Omental fat pad (tissue), 4 donors: ENCODE results near the gene SSBP3. TPM values are rescaled to one million over a fixed set of nuclear protein-coding genes. Genes with fewer than 3 reads are reported as not detected.
"Not testable (repeated sequence)": the region's sequence is repeated elsewhere in the genome, so short reads cannot be mapped to it uniquely, and the experiment has no call there.

Experiments
- ATAC-seq: fragments of 150-250 bp; one replicate; pipeline ENCODE4 v1.9.1; 2016; ENCODE audit warnings: mild to moderate bottlenecking, moderate library complexity; ENCODE audit not compliant: low FRiP score
- DNase-seq: peaks from one replicate; pipeline ENCODE4 v3.0.0-alpha.2; 2019; ENCODE audit warnings: low spot score
- CTCF ChIP-seq, 3 donors: fragments of 450-650 bp; IDR thresholded peaks; one replicate each; pipeline ENCODE4 v1.5.1; 2016 to 2017; ENCODE audit warnings: antibody characterized with exemption in 3 of 3, mild to moderate bottlenecking in 3 of 3, moderate library complexity in 2 of 3
- total RNA-seq, 4 donors: library from RNA; depleted of rRNA; stranded (reverse); fragments of >200 nt; gene quantifications; one replicate each; pipeline ENCODE4 v1.1.0, GENCODE V29; 2016

The SSBP3 gene
- 10 to 100 TPM; 21.0 to 32.6 (median 22.9) TPM for total RNA-seq

DNA sequence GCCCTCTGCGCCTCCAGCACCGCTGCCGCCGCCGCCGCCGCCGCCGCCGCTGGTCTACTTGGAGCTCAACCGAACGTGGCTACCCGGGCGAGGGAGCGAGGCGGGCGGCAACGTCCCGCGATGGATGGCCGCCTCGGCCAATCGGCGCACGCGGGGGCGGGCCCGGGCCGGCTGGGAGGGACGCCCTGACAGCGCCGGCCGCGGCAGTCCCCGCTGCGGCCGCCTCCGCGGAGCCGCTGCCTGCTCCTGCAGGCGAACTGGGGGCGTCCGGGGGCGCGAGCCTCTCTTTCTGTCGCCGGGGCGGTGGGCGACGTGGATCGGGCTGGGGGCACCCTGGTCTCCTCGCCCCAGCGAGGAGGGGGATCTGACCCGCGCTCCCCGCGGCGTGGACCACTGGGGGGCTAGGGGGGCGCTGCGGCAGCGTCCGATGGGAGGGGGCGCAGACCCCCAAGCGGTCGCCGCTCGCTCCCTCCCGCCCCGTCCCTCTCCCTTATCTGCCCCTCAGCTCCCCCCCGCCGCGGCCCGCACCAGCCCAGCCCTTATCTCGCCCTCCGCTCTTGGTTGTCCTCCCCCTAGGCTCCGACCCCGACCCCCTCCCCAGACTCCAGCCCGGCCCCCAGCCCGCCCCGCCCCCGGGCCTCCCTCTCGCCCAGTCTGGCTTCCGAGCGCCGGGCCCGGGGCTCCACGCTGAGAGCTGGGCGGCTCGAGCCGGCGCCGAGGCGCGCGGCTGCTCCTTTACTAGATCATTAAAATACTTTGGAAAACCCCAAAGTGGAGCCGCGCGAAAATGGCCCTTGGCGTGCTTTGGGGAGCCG lies at the start of gene SSBP3:
TSS of gene SSBP3 (minus strand) at position 56 of the 815 bp plus-strand sequence.
- TF ChIP-seq CTCF (IDR thresholded peaks at IDR 0.05): no peak
- ATAC-seq: peak; percentile 90

DNA sequence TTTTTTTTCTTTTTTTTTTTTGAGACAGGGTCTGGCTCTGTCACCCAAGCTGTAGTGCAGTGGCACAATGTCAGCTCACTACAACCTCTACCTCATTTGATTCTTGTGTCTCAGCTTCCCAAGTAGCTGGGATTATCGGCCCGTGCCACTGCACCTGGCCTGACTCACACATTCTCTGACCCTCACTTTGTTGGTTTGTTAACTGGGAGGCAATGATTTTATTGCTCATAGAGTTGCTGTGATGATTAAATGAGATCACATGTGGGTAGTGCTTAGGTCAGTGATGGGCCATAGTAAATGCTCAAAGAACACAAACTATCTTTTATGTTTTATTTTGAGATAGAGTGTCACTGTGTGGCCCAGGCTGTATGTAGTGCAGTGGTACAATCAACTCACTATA lies 47.3 kb upstream of the SSBP3 start:
- no peak for DNase-seq
- TF ChIP-seq CTCF (IDR thresholded peaks at IDR 0.05): no peak
- ATAC-seq: no peak

More for the DNA sequence above, at the start of gene SSBP3:
- DNase-seq: peak; percentile 66

DNA sequence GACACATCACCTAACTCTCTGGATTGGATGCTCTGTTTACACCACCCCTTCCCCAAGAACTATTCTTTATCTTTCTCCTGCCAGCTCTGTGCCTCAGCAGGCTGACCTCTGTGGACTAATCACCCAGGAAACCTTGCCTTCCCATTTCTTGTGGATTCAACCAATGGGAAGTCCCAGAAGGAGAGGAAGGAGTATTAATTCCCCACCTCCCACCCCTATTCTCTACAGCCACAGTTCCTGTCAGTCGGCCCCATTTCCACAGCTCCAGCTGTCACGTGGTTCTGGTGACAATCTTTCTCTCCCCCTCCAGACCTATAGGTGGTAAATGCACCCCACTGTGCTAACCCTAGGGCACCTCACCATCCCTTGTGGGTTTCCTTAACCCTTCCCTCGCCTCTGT lies 46.8 kb upstream of the SSBP3 start:
- ATAC-seq (no peak), DNase-seq (no peak)
- TF ChIP-seq CTCF (IDR thresholded peaks at IDR 0.05): no peak

- DNase-seq, ATAC-seq: not testable (repeated sequence)
Observed at GRCh38 chr1:54449431-54449830, 43.2 kb upstream of the SSBP3 start.

GRCh38 chr1:54448801-54449200 lies 42.6 kb upstream of the SSBP3 start:
- DNase-seq: not testable (repeated sequence)

DNA sequence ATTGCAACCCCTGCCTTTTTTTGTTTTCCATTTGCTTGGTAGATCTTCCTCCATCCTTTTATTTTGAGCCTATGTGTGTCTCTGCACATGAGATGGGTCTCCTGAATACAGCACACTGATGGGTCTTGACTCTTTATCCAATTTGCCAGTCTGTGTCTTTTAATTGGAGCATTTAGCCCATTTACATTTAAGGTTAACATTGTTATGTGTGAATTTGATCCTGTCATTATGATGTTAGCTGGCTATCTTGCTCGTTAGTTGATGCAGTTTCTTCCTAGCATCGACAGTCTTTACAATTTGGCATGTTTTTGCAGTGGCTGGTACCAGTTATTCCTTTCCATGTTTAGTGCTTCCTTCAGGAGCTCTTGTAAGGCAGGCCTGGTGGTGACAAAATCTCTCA lies 40.9 kb upstream of the SSBP3 start:
- not testable (repeated sequence) for ATAC-seq, DNase-seq

More at GRCh38 chr1:54448801-54449200, 42.6 kb upstream of the SSBP3 start:
- not testable (repeated sequence) for ATAC-seq

- TF ChIP-seq CTCF (IDR thresholded peaks at IDR 0.05): no peak
- no peak for DNase-seq
- no peak for ATAC-seq
Observed at GRCh38 chr1:54442185-54442584, 36.0 kb upstream of the SSBP3 start.

GRCh38 chr1:54439550-54440223 lies 33.5 kb upstream of the SSBP3 start:
- no peak for ATAC-seq
- no peak for DNase-seq

More at GRCh38 chr1:54439550-54440223, 33.5 kb upstream of the SSBP3 start:
- no peak for TF ChIP-seq CTCF (IDR thresholded peaks at IDR 0.05)
